Osteocyte (in vitro differentiated cells): ENCODE data around the gene MGA. TPM values are rescaled to one million over a fixed set of nuclear protein-coding genes. Genes with fewer than 3 reads are reported as not detected.

Source experiments
- DNase-seq: peaks from one replicate; pipeline ENCODE4 v3.0.0; 2021; ENCODE audit warnings: mixed read lengths; ENCODE audit not compliant: unreplicated experiment; ENCODE audit errors: extremely low spot score
- H3K27ac Mint-ChIP-seq: one replicate; pipeline ENCODE4 v1.8.0; 2021; ENCODE audit warnings: mild to moderate bottlenecking, mixed read lengths; ENCODE audit not compliant: unreplicated experiment
- H3K27me3 Mint-ChIP-seq: one replicate; pipeline ENCODE4 v1.8.0; 2021; ENCODE audit warnings: mixed read lengths; ENCODE audit not compliant: unreplicated experiment
- H3K36me3 Mint-ChIP-seq: one replicate; pipeline ENCODE4 v1.8.0; 2021; ENCODE audit warnings: mixed read lengths; ENCODE audit not compliant: unreplicated experiment
- H3K4me1 Mint-ChIP-seq: one replicate; pipeline ENCODE4 v1.8.0; 2021; ENCODE audit warnings: mixed read lengths; ENCODE audit not compliant: unreplicated experiment
- H3K4me3 Mint-ChIP-seq: one replicate; pipeline ENCODE4 v1.8.0; 2021; ENCODE audit warnings: mild to moderate bottlenecking, moderate library complexity, mixed read lengths; ENCODE audit not compliant: unreplicated experiment
- H3K9me3 Mint-ChIP-seq: one replicate; pipeline ENCODE4 v1.8.0; 2021; ENCODE audit warnings: mixed read lengths; ENCODE audit not compliant: unreplicated experiment
- CTCF ChIP-seq: fragments of 200-600 bp; sonication (generic); IDR thresholded peaks from 2 replicates; pipeline ENCODE4 v1.5.0; 2021; ENCODE audit warnings: antibody characterized with exemption, mild to moderate bottlenecking, moderate library complexity
- total RNA-seq: library from RNA; stranded (reverse); gene quantifications from 2 replicates; pipeline ENCODE4 v1.2.1, GENCODE V29; 2021

MGA gene
- total RNA-seq, 1 donor from 2014 or later: 47.2 TPM

- Mint-ChIP-seq H3K27ac (peak overlapping the region; percentile 96), H3K36me3 (peaks cover 4% of the 10 kb centered on the region), H3K27me3 (no peaks in the 10 kb centered on the region), H3K4me1 (peaks cover 65% of the 10 kb centered on the region), H3K9me3 (no peaks in the 10 kb centered on the region), H3K4me3 (peak overlapping the region; percentile 86)
- no peak for DNase-seq
- TF ChIP-seq CTCF: no peak
Observed at GRCh38 chr15:41775651-41776050, 115.4 kb downstream of the MGA start.

DNA sequence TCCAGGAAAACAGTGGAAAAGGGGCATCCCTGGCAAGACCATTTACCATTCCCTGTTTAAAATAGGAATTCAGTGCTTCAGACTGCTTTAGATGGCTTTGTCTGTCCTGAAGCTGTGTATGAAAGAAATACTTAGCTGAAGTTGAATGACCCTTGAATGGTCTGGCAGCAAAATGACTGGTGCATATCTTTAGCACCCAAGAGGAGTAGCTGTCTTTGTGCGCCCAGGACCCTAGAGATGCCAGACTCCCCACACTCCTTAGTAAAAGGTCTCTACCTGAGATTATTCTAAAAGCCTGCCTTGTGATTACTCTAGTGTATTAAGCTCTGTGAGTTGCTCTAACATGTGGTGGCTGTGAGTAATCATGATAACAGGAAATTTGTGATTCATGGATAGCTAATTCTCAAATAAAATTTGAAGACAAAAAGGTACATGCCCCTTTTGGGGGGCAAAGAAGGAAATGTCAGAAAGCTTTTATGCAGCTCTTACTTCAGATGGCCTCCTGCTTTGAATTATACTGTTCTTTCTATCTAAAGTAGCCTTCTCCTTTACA, 117.3 kb downstream of the MGA start:
- Mint-ChIP-seq H3K27ac (no peak overlapping the region), H3K27me3 (no peaks in the 10 kb centered on the region), H3K4me1 (peaks cover 69% of the 10 kb centered on the region), H3K9me3 (no peaks in the 10 kb centered on the region), H3K36me3 (peaks cover 4% of the 10 kb centered on the region), H3K4me3 (no peak overlapping the region)
- no peak for DNase-seq
- no peak for TF ChIP-seq CTCF

DNA sequence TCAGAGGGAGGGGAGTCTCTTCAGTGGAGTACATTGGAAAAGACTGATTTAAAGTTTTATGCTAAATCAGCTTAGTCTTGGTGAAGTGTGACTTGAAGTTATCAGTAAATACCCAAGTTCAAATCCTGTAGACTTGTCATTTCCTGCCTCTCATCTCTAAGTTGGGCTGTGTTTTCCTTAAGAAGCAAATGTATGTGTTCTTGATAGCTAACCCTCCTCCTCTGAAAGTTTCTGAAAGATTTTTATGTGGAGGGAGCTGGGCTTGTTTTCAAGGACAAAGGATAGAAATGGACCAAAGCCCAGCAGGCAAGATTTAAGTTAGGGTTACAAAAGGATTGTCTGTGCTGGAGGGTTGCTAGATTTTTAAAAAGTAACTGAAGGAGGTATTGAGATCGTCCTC, 118.3 kb downstream of the MGA start:
- no peak for DNase-seq
- no peak overlapping the region for H3K4me3 Mint-ChIP-seq

GRCh38 chr15:41779662-41780157, 119.5 kb downstream of the MGA start:
- H3K36me3 Mint-ChIP-seq: peaks cover 4% of the 10 kb centered on the region
- TF ChIP-seq CTCF: no peak
- DNase-seq: no peak
- H3K4me1 Mint-ChIP-seq: peaks cover 57% of the 10 kb centered on the region
- peak overlapping the region; percentile 42 for H3K27ac Mint-ChIP-seq
- H3K27me3 Mint-ChIP-seq: no peaks in the 10 kb centered on the region
- no peak overlapping the region for H3K4me3 Mint-ChIP-seq
- H3K9me3 Mint-ChIP-seq: no peaks in the 10 kb centered on the region

More for the DNA sequence above, 118.3 kb downstream of the MGA start:
- peak overlapping the region; percentile 27 for H3K27ac Mint-ChIP-seq
- H3K36me3 Mint-ChIP-seq: peaks cover 4% of the 10 kb centered on the region
- H3K4me1 Mint-ChIP-seq: peaks cover 61% of the 10 kb centered on the region
- no peaks in the 10 kb centered on the region for H3K27me3 Mint-ChIP-seq
- H3K9me3 Mint-ChIP-seq: no peaks in the 10 kb centered on the region
- TF ChIP-seq CTCF: no peak

GRCh38 chr15:41780266-41780665, 120.1 kb downstream of the MGA start:
- Mint-ChIP-seq H3K36me3 (peaks cover 4% of the 10 kb centered on the region), H3K27me3 (no peaks in the 10 kb centered on the region), H3K4me1 (peaks cover 53% of the 10 kb centered on the region), H3K4me3 (no peak overlapping the region), H3K27ac (no peak overlapping the region), H3K9me3 (no peaks in the 10 kb centered on the region)
- DNase-seq: no peak
- TF ChIP-seq CTCF: no peak
